CD4-positive, alpha-beta memory T cell (primary cell): Measurements from ENCODE around the gene TRMT1L. TPM values are rescaled to one million over a fixed set of nuclear protein-coding genes. Genes with fewer than 3 reads are reported as not detected.
A peak's percentile ranks its signal among the peaks of the same experiment; 100 is the strongest.

Experiments
- CTCF ChIA-PET: fragments of 350-600 bp; sonication (Branson Sonifier 250); formaldehyde crosslinking; loops from one replicate; lab custom pipeline; 2021; ENCODE audit warnings: inconsistent platforms; ENCODE audit not compliant: partially characterized antibody; lab: Charles Lee
- POLR2A ChIA-PET: fragments of 350-600 bp; sonication (Branson Sonifier 250); formaldehyde crosslinking; loops from one replicate; lab custom pipeline; 2021; ENCODE audit not compliant: partially characterized antibody; lab: Charles Lee
- DNase-seq, 5 donors: peaks; one replicate each; pipeline versions ENCODE4 v3.0.0 to v3.0.0-alpha.2; 2020 to 2022; ENCODE audit warnings: mixed read lengths in 1 of 5
- H3K27ac ChIP-seq: one replicate; pipeline ENCODE4 v1.7.0; 2013; ENCODE audit warnings: low read depth, low read length
- H3K27me3 ChIP-seq: 2 replicates; pipeline ENCODE4 v1.7.0; 2013; ENCODE audit warnings: mild to moderate bottlenecking, low read length, moderate library complexity; ENCODE audit not compliant: insufficient read depth
- H3K36me3 ChIP-seq: 2 replicates; pipeline ENCODE4 v1.7.0; 2013; ENCODE audit warnings: mild to moderate bottlenecking, low read length, moderate library complexity; ENCODE audit not compliant: insufficient read depth
- H3K4me1 ChIP-seq: 2 replicates; pipeline ENCODE4 v1.7.0; 2013; ENCODE audit warnings: mild to moderate bottlenecking, low read length, moderate library complexity; ENCODE audit not compliant: insufficient read depth
- H3K4me3 ChIP-seq, 2 donors: one replicate each; pipeline ENCODE4 v1.7.0; 2013; ENCODE audit warnings: low read length in 2 of 2, mild to moderate bottlenecking in 1 of 2
- H3K9me3 ChIP-seq, 2 donors: one replicate each; pipeline ENCODE4 v1.7.0; 2013; ENCODE audit warnings: low read length in 2 of 2, control low read depth in 1 of 2; ENCODE audit not compliant: control insufficient read depth in 1 of 2
- H3K27ac Mint-ChIP-seq, 7 donors: one replicate each; pipeline ENCODE4 v1.8.0; 2020 to 2021; ENCODE audit warnings: mixed read lengths in 7 of 7, mild to moderate bottlenecking in 6 of 7, inconsistent platforms in 3 of 7, moderate library complexity in 3 of 7
- H3K27me3 Mint-ChIP-seq, 2 donors: one replicate each; pipeline ENCODE4 v1.8.0; 2020 to 2021; ENCODE audit warnings: mixed read lengths in 2 of 2
- H3K36me3 Mint-ChIP-seq, 2 donors: one replicate each; pipeline ENCODE4 v1.8.0; 2020 to 2021; ENCODE audit warnings: mixed read lengths in 2 of 2, inconsistent platforms in 1 of 2, mild to moderate bottlenecking in 1 of 2
- H3K4me1 Mint-ChIP-seq, 4 donors: one replicate each; pipeline ENCODE4 v1.8.0; 2020 to 2021; ENCODE audit warnings: mixed read lengths in 4 of 4, mild to moderate bottlenecking in 1 of 4
- H3K4me3 Mint-ChIP-seq, 8 donors: one replicate each; pipeline ENCODE4 v1.8.0; 2020 to 2021; ENCODE audit warnings: mixed read lengths in 8 of 8, mild to moderate bottlenecking in 7 of 8, moderate library complexity in 6 of 8, inconsistent platforms in 3 of 8
- H3K9me3 Mint-ChIP-seq, 8 donors: one replicate each; pipeline ENCODE4 v1.8.0; 2020 to 2021; ENCODE audit warnings: mixed read lengths in 8 of 8, mild to moderate bottlenecking in 5 of 8, inconsistent platforms in 3 of 8, moderate library complexity in 1 of 8
- intact Hi-C: fragments of 100-400 bp; cut with micrococcal nuclease; formaldehyde crosslinking; loops from one replicate; pipeline ENCODE4 v1.15.1; 2023
- polyA plus RNA-seq, 2 donors: library from polyadenylated mRNA; unstranded; fragments of 300-500 nt; fragmentation: Illumina TruSeq; gene quantifications; one replicate each; pipeline ENCODE4 v1.2.3, GENCODE V29; 2021
- total RNA-seq, 2 experiments: library from RNA; stranded (reverse); gene quantifications; one replicate each; pipeline ENCODE4 v1.2.3, GENCODE V29; 2021

Gene TRMT1L
- total and polyA plus RNA-seq, 4 experiments from 2014 or later, result 7.1 to 33.9 (median 27.4) TPM

DNA sequence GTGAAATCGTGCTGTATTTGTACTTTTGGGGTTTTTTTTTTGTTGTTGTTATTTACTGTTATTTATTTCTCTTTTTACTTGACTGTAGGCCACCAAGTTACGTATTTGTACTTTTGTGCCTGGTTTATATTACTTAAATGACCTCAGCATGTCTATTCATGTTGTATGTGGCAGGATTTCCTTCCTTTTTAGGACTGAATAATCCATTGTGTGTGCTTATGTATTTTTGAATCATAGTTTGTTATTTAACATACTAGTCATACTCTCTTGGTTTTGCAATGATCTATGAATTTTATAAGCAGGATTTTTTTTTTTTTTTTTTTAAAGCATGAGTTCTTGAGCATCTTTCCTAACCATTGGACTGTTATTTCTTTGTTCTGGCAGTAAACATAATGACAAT is 60.2 kb downstream of the TRMT1L start:
- H3K9me3 Mint-ChIP-seq, result no peaks in the 10 kb centered on the region
- no peaks in the 10 kb centered on the region for H3K27me3 Mint-ChIP-seq
- intact Hi-C loops, result no loop called here
- Histone ChIP-seq H3K27me3 (no peaks in the 10 kb centered on the region), H3K36me3 (peaks cover 18% of the 10 kb centered on the region), H3K4me1 (no peaks in the 10 kb centered on the region), H3K9me3 (no peaks in the 10 kb centered on the region), H3K27ac (no peak overlapping the region), H3K4me3 (no peak overlapping the region)
- H3K4me1 Mint-ChIP-seq, result peaks cover 0 to 3% (median under 1%) of the 10 kb centered on the region in 4 donors
- no peak overlapping the region for H3K4me3 Mint-ChIP-seq
- peak overlapping the region in 1 of 7 donors; percentile 73 for H3K27ac Mint-ChIP-seq
- CTCF ChIA-PET, result no interaction called here
- DNase-seq, result no peak
- peaks cover 77 to 80% of the 10 kb centered on the region in 2 donors for H3K36me3 Mint-ChIP-seq
- POLR2A ChIA-PET, result no interaction called here

DNA sequence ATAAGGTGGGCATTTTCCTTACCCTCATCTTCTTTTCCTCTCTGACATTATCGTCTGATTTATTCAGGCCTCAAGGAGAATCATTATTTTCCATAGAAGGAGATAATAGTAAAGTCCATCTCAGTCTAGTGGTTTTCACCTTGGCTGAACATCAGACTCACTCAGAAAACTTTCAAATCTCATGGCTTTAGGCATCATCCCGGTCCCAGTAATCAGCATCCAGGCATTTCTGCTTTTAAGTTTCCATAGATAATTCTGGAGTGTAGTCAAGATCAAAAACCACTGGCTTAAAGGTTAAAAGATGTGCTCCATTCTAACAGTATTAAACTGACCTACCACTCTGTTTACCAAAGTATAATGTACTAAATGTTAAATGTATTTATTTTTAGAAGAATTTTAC is 62.0 kb downstream of the TRMT1L start:
- Mint-ChIP-seq H3K4me3 (no peak overlapping the region), H3K9me3 (no peaks in the 10 kb centered on the region), H3K27me3 (no peaks in the 10 kb centered on the region), H3K36me3 (peaks cover 67 to 74% of the 10 kb centered on the region in 2 donors), H3K27ac (no peak overlapping the region), H3K4me1 (peaks cover 0 to 3% (median under 1%) of the 10 kb centered on the region in 4 donors)
- Histone ChIP-seq H3K9me3 (no peaks in the 10 kb centered on the region), H3K4me3 (no peak overlapping the region), H3K4me1 (no peaks in the 10 kb centered on the region), H3K36me3 (peaks cover 18% of the 10 kb centered on the region), H3K27ac (no peak overlapping the region), H3K27me3 (no peaks in the 10 kb centered on the region)
- DNase-seq, result no peak
- intact Hi-C loops, result no loop called here
- CTCF ChIA-PET, result no interaction called here
- POLR2A ChIA-PET, result no interaction called here

DNA sequence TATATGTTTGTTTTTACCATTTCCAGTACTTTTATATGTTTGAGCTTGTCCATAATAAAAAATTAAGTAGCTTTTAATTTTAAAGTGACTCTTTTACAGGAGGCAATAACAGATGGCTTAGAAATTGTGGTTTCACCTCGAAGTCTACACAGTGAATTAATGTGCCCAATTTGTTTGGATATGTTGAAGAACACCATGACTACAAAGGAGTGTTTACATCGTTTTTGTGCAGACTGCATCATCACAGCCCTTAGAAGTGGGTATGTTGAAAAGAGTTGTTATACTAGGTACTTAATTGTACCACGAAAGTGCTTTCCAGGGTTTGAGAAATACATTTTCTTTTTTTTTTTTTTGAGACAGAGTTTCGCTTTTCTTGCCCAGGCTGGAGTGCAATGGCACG is 65.3 kb downstream of the TRMT1L start:
- ChIA-PET CTCF (interaction anchor here (1.2 kb wide), 1 partner anchor 9 kb away, joined by 4 read pairs; no protein-coding TSS in a partner anchor), POLR2A (no interaction called here)
- peaks cover 22% of the 10 kb centered on the region for H3K36me3 ChIP-seq
- DNase-seq, result no peak
- Mint-ChIP-seq H3K27ac (no peak overlapping the region), H3K36me3 (peaks cover 65 to 71% of the 10 kb centered on the region in 2 donors), H3K27me3 (no peaks in the 10 kb centered on the region), H3K4me3 (no peak overlapping the region), H3K9me3 (no peaks in the 10 kb centered on the region), H3K4me1 (peaks cover under 1 to 3% (median 2%) of the 10 kb centered on the region in 4 donors)
- no peaks in the 10 kb centered on the region for H3K4me1 ChIP-seq
- H3K4me3 ChIP-seq, result no peak overlapping the region
- no peaks in the 10 kb centered on the region for H3K27me3 ChIP-seq
- intact Hi-C loops, result no loop called here
- no peaks in the 10 kb centered on the region for H3K9me3 ChIP-seq
- no peak overlapping the region for H3K27ac ChIP-seq

DNA sequence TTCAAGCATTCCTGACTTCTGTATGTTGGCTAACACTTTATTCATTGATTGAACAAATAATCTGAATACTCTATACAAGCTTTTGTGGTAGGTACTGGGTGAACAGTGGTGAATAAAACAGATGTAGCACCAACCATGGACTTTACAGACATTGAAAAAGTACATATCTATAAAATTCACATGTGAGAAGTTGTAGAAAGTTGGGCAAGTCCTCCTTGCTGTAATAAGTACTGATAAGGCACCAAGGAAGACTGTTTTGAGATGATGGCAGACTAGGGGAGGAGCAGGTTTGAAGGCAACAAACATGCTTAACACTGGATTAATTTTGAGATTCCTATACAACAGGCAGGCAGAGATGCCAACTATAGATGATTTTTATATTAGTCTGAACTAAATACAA is 69.0 kb downstream of the TRMT1L start:
- H3K4me1 Mint-ChIP-seq, result peaks cover 15 to 27% (median 18%) of the 10 kb centered on the region in 4 donors
- H3K27ac Mint-ChIP-seq, result no peak overlapping the region
- Histone ChIP-seq H3K9me3 (no peaks in the 10 kb centered on the region), H3K36me3 (peaks cover 11% of the 10 kb centered on the region), H3K27me3 (no peaks in the 10 kb centered on the region), H3K4me3 (no peak overlapping the region), H3K27ac (no peak overlapping the region), H3K4me1 (no peaks in the 10 kb centered on the region)
- POLR2A ChIA-PET, result interaction anchor here (0.8 kb wide), 1 partner anchor 11 kb away, joined by 3 read pairs; no protein-coding TSS in a partner anchor
- H3K27me3 Mint-ChIP-seq, result no peaks in the 10 kb centered on the region
- no peak for DNase-seq
- no peak overlapping the region for H3K4me3 Mint-ChIP-seq
- peaks cover 33 to 44% of the 10 kb centered on the region in 2 donors for H3K36me3 Mint-ChIP-seq
- intact Hi-C loops, result no loop called here
- CTCF ChIA-PET, result no interaction called here
- no peaks in the 10 kb centered on the region for H3K9me3 Mint-ChIP-seq

DNA sequence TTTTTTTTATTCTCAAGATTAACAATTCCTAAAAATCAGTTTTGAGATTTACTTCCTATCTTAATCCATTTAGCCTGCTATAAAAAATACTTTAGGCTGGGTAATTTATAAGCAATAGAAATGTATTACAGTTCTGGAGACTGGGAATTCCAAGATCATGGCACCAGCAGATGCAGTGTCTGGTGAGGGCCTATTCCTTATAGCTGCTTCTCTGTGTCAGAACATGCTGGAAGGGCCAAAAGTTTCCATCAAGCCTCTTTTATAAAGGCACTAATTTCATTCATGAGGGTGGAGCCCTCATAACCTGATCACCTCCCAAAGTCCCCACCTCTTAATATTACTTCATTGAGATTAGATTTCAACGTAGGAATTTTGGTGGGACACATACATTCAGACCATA is 69.7 kb downstream of the TRMT1L start:
- no peaks in the 10 kb centered on the region for H3K27me3 Mint-ChIP-seq
- H3K36me3 ChIP-seq, result peaks cover 9% of the 10 kb centered on the region

DNA sequence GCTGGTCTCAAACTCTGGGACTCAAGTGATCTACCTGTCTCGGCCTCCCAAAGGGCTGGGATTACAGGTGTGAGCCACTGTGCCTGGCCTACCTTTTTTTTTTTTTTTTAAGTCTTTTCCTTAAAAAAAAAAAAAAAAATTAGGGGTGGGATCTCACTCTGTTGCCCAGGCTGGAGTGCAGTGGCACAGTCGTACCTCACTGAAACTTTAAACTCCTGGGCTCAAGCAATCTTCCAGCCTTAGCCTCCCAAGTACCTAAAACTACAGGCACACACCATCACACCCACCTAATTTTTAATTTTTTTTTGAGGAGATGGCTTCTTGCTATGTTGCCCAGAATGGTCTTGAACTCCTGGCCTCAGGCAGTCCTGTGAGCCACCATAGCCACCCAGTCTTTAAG is 72.9 kb downstream of the TRMT1L start:
- ChIA-PET CTCF (no interaction called here), POLR2A (no interaction called here)
- Mint-ChIP-seq H3K9me3 (peaks cover 0 to 2% (median 0%) of the 10 kb centered on the region in 8 donors), H3K36me3 (peaks cover 18 to 19% of the 10 kb centered on the region in 2 donors), H3K27ac (no peak overlapping the region), H3K27me3 (no peaks in the 10 kb centered on the region), H3K4me3 (peak overlapping the region in 1 of 8 donors; percentile 31), H3K4me1 (peaks cover 19 to 54% (median 26%) of the 10 kb centered on the region in 4 donors)
- Histone ChIP-seq H3K27ac (no peak overlapping the region), H3K9me3 (no peaks in the 10 kb centered on the region), H3K36me3 (no peaks in the 10 kb centered on the region), H3K27me3 (no peaks in the 10 kb centered on the region), H3K4me1 (no peaks in the 10 kb centered on the region), H3K4me3 (no peak overlapping the region)
- intact Hi-C loops, result no loop called here
- no peak for DNase-seq

More for the DNA sequence above, 69.7 kb downstream of the TRMT1L start:
- Mint-ChIP-seq H3K27ac (no peak overlapping the region), H3K9me3 (no peaks in the 10 kb centered on the region), H3K4me3 (no peak overlapping the region), H3K4me1 (peaks cover 15 to 33% (median 18%) of the 10 kb centered on the region in 4 donors), H3K36me3 (peaks cover 32 to 41% of the 10 kb centered on the region in 2 donors)
- intact Hi-C loops, result no loop called here
- CTCF ChIA-PET, result no interaction called here
- DNase-seq, result no peak
- Histone ChIP-seq H3K9me3 (no peaks in the 10 kb centered on the region), H3K4me3 (no peak overlapping the region), H3K27me3 (no peaks in the 10 kb centered on the region), H3K27ac (no peak overlapping the region), H3K4me1 (no peaks in the 10 kb centered on the region)
- POLR2A ChIA-PET, result no interaction called here

DNA sequence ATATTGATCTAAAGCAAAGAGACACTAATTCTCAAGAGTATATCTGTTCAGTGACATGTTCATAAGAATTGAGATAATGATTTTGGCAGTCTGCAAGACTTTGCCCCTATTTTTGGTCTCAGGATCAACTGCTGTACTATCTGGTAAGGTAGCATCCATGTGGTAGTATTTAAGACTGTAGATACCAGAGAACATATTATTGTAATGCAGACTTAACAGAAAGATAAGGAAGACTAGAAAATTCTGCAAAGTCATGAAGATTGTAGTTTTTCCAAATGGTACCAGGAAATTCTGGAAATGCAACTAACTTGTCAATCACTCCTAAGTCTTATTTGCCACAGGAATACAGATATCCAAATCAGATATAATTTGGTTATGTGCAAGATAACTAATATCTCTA is 76.3 kb downstream of the TRMT1L start:
- peaks cover 23 to 67% (median 28%) of the 10 kb centered on the region in 4 donors for H3K4me1 Mint-ChIP-seq
- H3K36me3 ChIP-seq, result no peaks in the 10 kb centered on the region
- H3K36me3 Mint-ChIP-seq, result peaks cover under 1 to 8% of the 10 kb centered on the region in 2 donors
- H3K27ac ChIP-seq, result no peak overlapping the region
- no peak overlapping the region for H3K4me3 Mint-ChIP-seq
- no peak overlapping the region for H3K27ac Mint-ChIP-seq
- no peak for DNase-seq
- no peak overlapping the region for H3K4me3 ChIP-seq
- peaks cover 0 to 2% (median 0%) of the 10 kb centered on the region in 8 donors for H3K9me3 Mint-ChIP-seq
- H3K9me3 ChIP-seq, result no peaks in the 10 kb centered on the region
- POLR2A ChIA-PET, result no interaction called here
- no peaks in the 10 kb centered on the region for H3K27me3 ChIP-seq
- intact Hi-C loops, result no loop called here
- CTCF ChIA-PET, result no interaction called here
- H3K27me3 Mint-ChIP-seq, result no peaks in the 10 kb centered on the region
- no peaks in the 10 kb centered on the region for H3K4me1 ChIP-seq
